WTC11 (cell line): Measurements from ENCODE around the gene RSAD1. TPM values are rescaled to one million over a fixed set of nuclear protein-coding genes. Genes with fewer than 3 reads are reported as not detected.

Experiments used
- ATAC-seq: fragments of 200-7000 bp; cut with Tn5 transposase; 2 replicates; pipeline ENCODE4 v1.10.0; 2021; ENCODE audit warnings: mild to moderate bottlenecking, moderate library complexity
- CTCF ChIA-PET: fragments of 300-600 bp; sonication (Branson Sonifier 250); formaldehyde crosslinking; loops from one replicate; lab custom pipeline; 2021; ENCODE audit warnings: antibody characterized with exemption; lab: Charles Lee
- POLR2A ChIA-PET: fragments of 350-600 bp; sonication (Branson Sonifier 250); formaldehyde crosslinking; loops from one replicate; lab custom pipeline; 2021; ENCODE audit warnings: antibody characterized with exemption; lab: Charles Lee
- DNase-seq: peaks from one replicate; pipeline ENCODE4 v3.0.0; 2021; ENCODE audit warnings: low spot score
- H3K27ac Mint-ChIP-seq: 2 replicates; pipeline ENCODE4 v1.8.0; 2021; ENCODE audit warnings: mixed read lengths
- H3K27me3 Mint-ChIP-seq: 2 replicates; pipeline ENCODE4 v1.8.0; 2021; ENCODE audit warnings: low read depth, mild to moderate bottlenecking, moderate library complexity, mixed read lengths
- H3K36me3 Mint-ChIP-seq: 2 replicates; pipeline ENCODE4 v1.8.0; 2021; ENCODE audit warnings: mixed read lengths
- H3K4me1 Mint-ChIP-seq: 2 replicates; pipeline ENCODE4 v1.8.0; 2022; ENCODE audit warnings: mixed read lengths
- H3K4me3 Mint-ChIP-seq: 2 replicates; pipeline ENCODE4 v1.8.0; 2021; ENCODE audit warnings: mild to moderate bottlenecking, moderate library complexity, mixed read lengths
- H3K9me3 Mint-ChIP-seq: 2 replicates; pipeline ENCODE4 v1.8.0; 2021; ENCODE audit warnings: mixed read lengths
- AFF4 ChIP-seq: sonication (generic); formaldehyde crosslinking; IDR thresholded peaks from 2 replicates; pipeline ENCODE4 v1.8.1; 2023; ENCODE audit warnings: mild to moderate bottlenecking, missing genetic modification reagents, borderline replicate concordance
- ATF1 ChIP-seq: sonication (generic); formaldehyde crosslinking; IDR thresholded peaks from 2 replicates; pipeline ENCODE4 v1.8.1; 2023; ENCODE audit warnings: mild to moderate bottlenecking, moderate library complexity, missing genetic modification reagents
- CBFB ChIP-seq: sonication (generic); formaldehyde crosslinking; IDR thresholded peaks from 2 replicates; pipeline ENCODE4 v1.8.1; 2022; ENCODE audit warnings: mild to moderate bottlenecking, low read depth, missing genetic modification reagents
- CTCF ChIP-seq: fragments of 200-600 bp; IDR thresholded peaks from 2 replicates; pipeline ENCODE4 v1.8.0; 2022; ENCODE audit warnings: antibody characterized with exemption
- FOXP1 ChIP-seq: sonication (generic); formaldehyde crosslinking; IDR thresholded peaks from 2 replicates; pipeline ENCODE4 v1.8.0; 2022; ENCODE audit warnings: missing genetic modification reagents, mild to moderate bottlenecking, moderate library complexity, borderline replicate concordance
- FOXP4 ChIP-seq: sonication (generic); formaldehyde crosslinking; IDR thresholded peaks from 2 replicates; pipeline ENCODE4 v1.8.0; 2022; ENCODE audit warnings: mild to moderate bottlenecking, missing genetic modification reagents
- GTF2I ChIP-seq: fragments of 250-450 bp; sonication (Bioruptor Pico); conservative IDR thresholded peaks from 2 replicates; pipeline ENCODE4 v1.4.0; 2021; ENCODE audit warnings: mild to moderate bottlenecking
- NFE2L1 ChIP-seq: sonication (generic); formaldehyde crosslinking; IDR thresholded peaks from 2 replicates; pipeline ENCODE4 v1.8.1; 2023; ENCODE audit warnings: missing genetic modification reagents
- OVOL2 ChIP-seq: fragments of 250-450 bp; sonication (Bioruptor Pico); IDR thresholded peaks from 2 replicates; pipeline ENCODE4 v1.9.0; 2021; ENCODE audit warnings: mild to moderate bottlenecking, borderline replicate concordance
- PRRX2 ChIP-seq: fragments of 250-450 bp; sonication (Bioruptor Pico); IDR thresholded peaks from 2 replicates; pipeline ENCODE4 v1.8.0; 2021; ENCODE audit warnings: mild to moderate bottlenecking
- RELA ChIP-seq: sonication (generic); formaldehyde crosslinking; IDR thresholded peaks from 2 replicates; pipeline ENCODE4 v1.8.1; 2022; ENCODE audit warnings: missing genetic modification reagents, mild to moderate bottlenecking, borderline replicate concordance
- TP53 ChIP-seq: sonication (generic); formaldehyde crosslinking; IDR thresholded peaks from 2 replicates; pipeline ENCODE4 v1.8.1; 2023; ENCODE audit warnings: mild to moderate bottlenecking, missing genetic modification reagents
- USF1 ChIP-seq: sonication (generic); formaldehyde crosslinking; IDR thresholded peaks from 2 replicates; pipeline ENCODE4 v1.8.0; 2022; ENCODE audit warnings: mild to moderate bottlenecking, missing genetic modification reagents
- ZNF121 ChIP-seq: sonication (generic); formaldehyde crosslinking; IDR thresholded peaks from 2 replicates; pipeline ENCODE4 v1.8.0; 2023; ENCODE audit warnings: missing genetic modification reagents
- ZNF138 ChIP-seq: sonication (generic); formaldehyde crosslinking; conservative IDR thresholded peaks from 2 replicates; pipeline ENCODE4 v1.8.1; 2022; ENCODE audit warnings: mild to moderate bottlenecking, moderate library complexity, missing genetic modification reagents
- ZNF232 ChIP-seq: sonication (generic); formaldehyde crosslinking; IDR thresholded peaks from 2 replicates; pipeline ENCODE4 v1.8.0; 2022; ENCODE audit warnings: mild to moderate bottlenecking, missing genetic modification reagents
- ZNF423 ChIP-seq: fragments of 250-450 bp; sonication (Bioruptor Pico); IDR thresholded peaks from 2 replicates; pipeline ENCODE4 v2.1.2; 2022; ENCODE audit warnings: mild to moderate bottlenecking, moderate library complexity
- ZSCAN18 ChIP-seq: fragments of 250-450 bp; sonication (Bioruptor Pico); IDR thresholded peaks from 2 replicates; pipeline ENCODE4 v2.1.2; 2022; ENCODE audit warnings: mild to moderate bottlenecking, moderate library complexity
- total RNA-seq: library from RNA; stranded (reverse); gene quantifications from 3 replicates; pipeline ENCODE4 v1.2.3, GENCODE V29; 2021

RSAD1 gene
- total RNA-seq, 1 experiment from 2014 or later, result 35.1 TPM

- TF ChIP-seq AFF4 (CRISPR knock-in tag) (no peak), USF1 (CRISPR knock-in tag) (no peak), ZSCAN18 (CRISPR knock-in tag) (no peak), RELA (CRISPR knock-in tag) (no peak), ZNF121 (CRISPR knock-in tag) (no peak), OVOL2 (CRISPR knock-in tag) (no peak), GTF2I (no peak)
These were observed 13.6 kb downstream of the RSAD1 start (continued) for GRCh38 chr17:50492214-50492613.

- POLR2A ChIA-PET, result no interaction called here
- no peaks in the 10 kb centered on the region for H3K9me3 Mint-ChIP-seq
- CTCF ChIA-PET, result interaction anchor here (0.7 to 1.5 kb wide), 3 partner anchors 19 to 96 kb away, joined by 3 to 9 read pairs (median 3); partner anchors contain the start of gene LRRC59
- H3K27ac Mint-ChIP-seq, result no peak overlapping the region
- DNase-seq, result no peak
- no peak overlapping the region for H3K4me3 Mint-ChIP-seq
- H3K27me3 Mint-ChIP-seq, result no peaks in the 10 kb centered on the region
- no peak for TF ChIP-seq USF1 (CRISPR knock-in tag)
- TF ChIP-seq ZNF138 (CRISPR knock-in tag), result no peak
- TF ChIP-seq ZNF232 (CRISPR knock-in tag), result no peak
- TF ChIP-seq NFE2L1 (CRISPR knock-in tag), result no peak
- no peak for TF ChIP-seq PRRX2 (CRISPR knock-in tag)
- TF ChIP-seq CBFB (CRISPR knock-in tag), result no peak
- TF ChIP-seq CTCF, result no peak
- no peak for TF ChIP-seq TP53 (CRISPR knock-in tag)
- TF ChIP-seq RELA (CRISPR knock-in tag), result no peak
- TF ChIP-seq FOXP1 (CRISPR knock-in tag), result no peak
- no peak for TF ChIP-seq ATF1
- TF ChIP-seq ZNF423 (CRISPR knock-in tag), result no peak
- no peak for TF ChIP-seq FOXP4
- ATAC-seq, result no peak
- no peaks in the 10 kb centered on the region for H3K36me3 Mint-ChIP-seq
- H3K4me1 Mint-ChIP-seq, result no peaks in the 10 kb centered on the region
These were observed 15.1 kb downstream of the RSAD1 start for GRCh38 chr17:50493744-50494143.
